Measurements from ENCODE around the gene HDDC3. TPM values are rescaled to one million over a fixed set of nuclear protein-coding genes. Genes with fewer than 3 reads are reported as not detected.

Gene HDDC3
- total and polyA plus RNA-seq, 9 of the 15 experiments (the other 6 are each of a cell fraction or from before 2014, with no cell fraction given), result 14.9 to 55.8 (median 36.9) TPM

GRCh38 chr15:90934949-90935751 lies 2.8 kb upstream of the HDDC3 start, which contains the start of gene UNC45A (continued):
- TF ChIP-seq ZNF263 (CRISPR knock-in tag; IDR thresholded peaks at IDR 0.05; ENCODE audit: borderline replicate concordance) (peak; percentile 43; the same call in 1 of the 2 replicates), BMI1 (IDR thresholded peaks at IDR 0.05; ENCODE audit: low read length) (no peak), ZNF511 (CRISPR knock-in tag; IDR thresholded peaks at IDR 0.05) (no peak), ZNF644 (tag; IDR thresholded peaks at IDR 0.05; ENCODE audit: low read depth) (no peak), NR2C2 (CRISPR knock-in tag; IDR thresholded peaks at IDR 0.05) (no peak), NR2C2 (tag; IDR thresholded peaks at IDR 0.05) (peak; percentile 34; the same call in 1 of the 2 replicates), HDAC6 (IDR thresholded peaks at IDR 0.05; ENCODE audit: low read depth, low read length) (no peak), MAZ (CRISPR knock-in tag; conservative IDR thresholded peaks at IDR 0.05 in 1 of 2, IDR thresholded peaks at IDR 0.05 in 1 of 2) (peak; percentile 23 to 76; a peak in 2 of 4 replicates), ZZZ3 (IDR thresholded peaks at IDR 0.05) (no peak), PHTF2 (CRISPR knock-in tag; IDR thresholded peaks at IDR 0.05) (no peak), ZNF197 (CRISPR knock-in tag; IDR thresholded peaks at IDR 0.05; ENCODE audit: low read depth) (no peak), ESRRA (IDR thresholded peaks at IDR 0.05; ENCODE audit: borderline replicate concordance, low read depth) (peak; percentile 64), FOXA1 (IDR thresholded peaks at IDR 0.05; ENCODE audit: borderline replicate concordance) (no peak), ILK (tag; IDR thresholded peaks at IDR 0.05; ENCODE audit: borderline replicate concordance, low read depth) (no peak), HDAC1 (IDR thresholded peaks at IDR 0.05) (peak in 1 of 2 experiments; percentile 55; a peak in 2 of 4 replicates), MAX (CRISPR knock-in tag; IDR thresholded peaks at IDR 0.05) (0 out of 2 replicates have a peak, but pooled peaks have one; percentile 1), L3MBTL2 (IDR thresholded peaks at IDR 0.05) (0 out of 2 replicates have a peak, but pooled peaks have one; percentile 26), ZNF324 (CRISPR knock-in tag; IDR thresholded peaks at IDR 0.05) (no peak), NFIC (IDR thresholded peaks at IDR 0.05) (0 out of 2 replicates have a peak, but pooled peaks have one; percentile 10), MEIS2 (IDR thresholded peaks at IDR 0.05; ENCODE audit: partially characterized antibody) (peak; percentile 57), BRF1 (IDR thresholded peaks at IDR 0.05; ENCODE audit: borderline replicate concordance, extremely low read depth, insufficient read length) (no peak), SAP30 (IDR thresholded peaks at IDR 0.05; ENCODE audit: borderline replicate concordance, insufficient read depth, low read depth, low read length, poor library complexity, severe bottlenecking) (peak; percentile 49), HOXB6 (CRISPR knock-in tag; IDR thresholded peaks at IDR 0.05; ENCODE audit: borderline replicate concordance) (no peak), ATF7 (IDR thresholded peaks at IDR 0.05) (no peak), EGR1 (conservative IDR thresholded peaks at IDR 0.05) (peak; percentile 71), RBBP5 (IDR thresholded peaks at IDR 0.05; ENCODE audit: borderline replicate concordance, insufficient read depth, low read length, poor library complexity, severe bottlenecking) (peak; percentile 62), ZNF174 (CRISPR knock-in tag; IDR thresholded peaks at IDR 0.05) (no peak), GTF2F1 (IDR thresholded peaks at IDR 0.05; ENCODE audit: low read depth, low read length) (no peak), GABPB2 (CRISPR knock-in tag; conservative IDR thresholded peaks at IDR 0.05) (no peak), ZNF76 (CRISPR knock-in tag; IDR thresholded peaks at IDR 0.05; ENCODE audit: borderline replicate concordance) (no peak)
